GM21786 (cell line): ENCODE data around the gene MAEA.
"Not testable (repeated sequence)": the region's sequence is repeated elsewhere in the genome, so short reads cannot be mapped to it uniquely, and the experiment has no call there.

Experiments used
- ATAC-seq: cut with Tn5 transposase; IDR thresholded peaks from one replicate; pipeline ENCODE4 v1.9.1; 2021; ENCODE audit not compliant: unreplicated experiment

Gene MAEA

GRCh38 chr4:1277667-1278665 is 11.7 kb upstream of the MAEA start:
- ATAC-seq = no peak

GRCh38 chr4:1279253-1279652 is 10.4 kb upstream of the MAEA start:
- no peak for ATAC-seq

- no peak for ATAC-seq
Measured at GRCh38 chr4:1283711-1284110, 6.0 kb upstream of the MAEA start.

- ATAC-seq = no peak
Measured at GRCh38 chr4:1285151-1285789, 4.4 kb upstream of the MAEA start.

- no peak for ATAC-seq
Measured at GRCh38 chr4:1285790-1286553, 3.7 kb upstream of the MAEA start.

- no peak for ATAC-seq
Measured at GRCh38 chr4:1288786-1289185, 905 bp upstream of the MAEA start.

GRCh38 chr4:1290165-1290977 is 680 bp downstream of the MAEA start:
- no peak for ATAC-seq

GRCh38 chr4:1291091-1291490 is 1.4 kb downstream of the MAEA start:
- ATAC-seq = no peak

GRCh38 chr4:1291996-1292702 is 2.5 kb downstream of the MAEA start:
- no peak for ATAC-seq

GRCh38 chr4:1292703-1293011 is 3.0 kb downstream of the MAEA start:
- not testable (repeated sequence) for ATAC-seq

- no peak for ATAC-seq
Measured at GRCh38 chr4:1293531-1293941, 3.8 kb downstream of the MAEA start.

- no peak for ATAC-seq
Measured at GRCh38 chr4:1293991-1294390, 4.3 kb downstream of the MAEA start.

GRCh38 chr4:1294424-1294823 is 4.7 kb downstream of the MAEA start:
- ATAC-seq = no peak

GRCh38 chr4:1294891-1295290 is 5.2 kb downstream of the MAEA start:
- no peak for ATAC-seq

GRCh38 chr4:1295405-1296055 is 5.8 kb downstream of the MAEA start:
- no peak for ATAC-seq

GRCh38 chr4:1296324-1297022 is 6.8 kb downstream of the MAEA start:
- no peak for ATAC-seq

- ATAC-seq = no peak
Measured at GRCh38 chr4:1297023-1297395, 7.3 kb downstream of the MAEA start.

- ATAC-seq = no peak
Measured at GRCh38 chr4:1297456-1298325, 8.0 kb downstream of the MAEA start.
